PFSK-1 (cell line): ENCODE data around the gene C11orf16.

ENCODE experiments used
- FOXP2 ChIP-seq: optimal IDR thresholded peaks from 2 replicates; pipeline ENCODE3; 2011; ENCODE audit warnings: borderline replicate concordance, control low read depth, inconsistent platforms; ENCODE audit not compliant: insufficient read depth; ENCODE audit errors: extremely low read length, extremely low read depth
- TAF1 ChIP-seq: IDR thresholded peaks from 2 replicates; pipeline ENCODE4 v1.6.1; 2012; ENCODE audit warnings: low read length, control low read depth, borderline replicate concordance; ENCODE audit not compliant: insufficient read depth
- TF ChIP-seq, protein P1 (sequence below), 2 experiments: IDR thresholded peaks; 2 replicates each; pipeline versions ENCODE4 v1.6.1 to v1.8.0; 2011 to 2012; ENCODE audit warnings: low read depth in 2 of 2, low read length in 2 of 2, control low read depth in 1 of 2, inconsistent platforms in 1 of 2, mild to moderate bottlenecking in 1 of 2, moderate library complexity in 1 of 2; ENCODE audit not compliant: insufficient read depth in 1 of 2

DNA sequence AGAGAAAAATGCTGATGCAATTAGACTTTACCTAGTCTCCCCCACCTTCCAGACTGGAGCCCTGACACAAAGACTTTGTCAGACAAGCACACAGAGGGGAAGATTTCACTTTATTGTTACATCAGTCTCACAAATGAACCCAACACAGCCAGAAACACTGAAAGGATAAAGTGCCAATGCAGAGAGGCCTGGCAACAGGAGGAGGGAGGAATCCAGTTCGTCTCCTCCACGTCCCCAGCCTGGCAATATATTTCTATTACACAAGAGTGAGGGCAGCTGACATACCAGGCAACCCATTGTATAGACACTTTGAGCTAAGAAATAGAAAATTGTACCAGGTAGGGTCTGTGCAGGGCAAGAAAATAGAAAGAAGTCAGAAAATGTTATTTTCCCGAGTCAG is 47.7 kb upstream of the C11orf16 start:
- TF ChIP-seq TAF1: no peak
- no peak for TF ChIP-seq FOXP2
- TF ChIP-seq, protein P1, sequence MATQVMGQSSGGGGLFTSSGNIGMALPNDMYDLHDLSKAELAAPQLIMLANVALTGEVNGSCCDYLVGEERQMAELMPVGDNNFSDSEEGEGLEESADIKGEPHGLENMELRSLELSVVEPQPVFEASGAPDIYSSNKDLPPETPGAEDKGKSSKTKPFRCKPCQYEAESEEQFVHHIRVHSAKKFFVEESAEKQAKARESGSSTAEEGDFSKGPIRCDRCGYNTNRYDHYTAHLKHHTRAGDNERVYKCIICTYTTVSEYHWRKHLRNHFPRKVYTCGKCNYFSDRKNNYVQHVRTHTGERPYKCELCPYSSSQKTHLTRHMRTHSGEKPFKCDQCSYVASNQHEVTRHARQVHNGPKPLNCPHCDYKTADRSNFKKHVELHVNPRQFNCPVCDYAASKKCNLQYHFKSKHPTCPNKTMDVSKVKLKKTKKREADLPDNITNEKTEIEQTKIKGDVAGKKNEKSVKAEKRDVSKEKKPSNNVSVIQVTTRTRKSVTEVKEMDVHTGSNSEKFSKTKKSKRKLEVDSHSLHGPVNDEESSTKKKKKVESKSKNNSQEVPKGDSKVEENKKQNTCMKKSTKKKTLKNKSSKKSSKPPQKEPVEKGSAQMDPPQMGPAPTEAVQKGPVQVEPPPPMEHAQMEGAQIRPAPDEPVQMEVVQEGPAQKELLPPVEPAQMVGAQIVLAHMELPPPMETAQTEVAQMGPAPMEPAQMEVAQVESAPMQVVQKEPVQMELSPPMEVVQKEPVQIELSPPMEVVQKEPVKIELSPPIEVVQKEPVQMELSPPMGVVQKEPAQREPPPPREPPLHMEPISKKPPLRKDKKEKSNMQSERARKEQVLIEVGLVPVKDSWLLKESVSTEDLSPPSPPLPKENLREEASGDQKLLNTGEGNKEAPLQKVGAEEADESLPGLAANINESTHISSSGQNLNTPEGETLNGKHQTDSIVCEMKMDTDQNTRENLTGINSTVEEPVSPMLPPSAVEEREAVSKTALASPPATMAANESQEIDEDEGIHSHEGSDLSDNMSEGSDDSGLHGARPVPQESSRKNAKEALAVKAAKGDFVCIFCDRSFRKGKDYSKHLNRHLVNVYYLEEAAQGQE (IDR thresholded peaks at IDR 0.05; ENCODE audit: insufficient read depth in 1 of 2, low read depth in 2 of 2, low read length in 2 of 2): no peak
